GM23338 (cell line): ENCODE results near the gene KEAP1. TPM values are rescaled to one million over a fixed set of nuclear protein-coding genes. Genes with fewer than 3 reads are reported as not detected.

Source experiments
- ATAC-seq: fragments of 200-7000 bp; cut with Tn5 transposase; 3 replicates; pipeline ENCODE4 v1.9.1; 2020
- DNase-seq: peaks from one replicate; pipeline ENCODE4 v3.0.0-alpha.2; 2015; ENCODE audit warnings: low spot score
- H2AFZ ChIP-seq: fragments of 200-600 bp; sonication (generic); 2 replicates; pipeline ENCODE4 v1.8.0; 2016; ENCODE audit warnings: antibody characterized with exemption, mild to moderate bottlenecking, moderate library complexity
- H3F3A ChIP-seq: fragments of 200-600 bp; sonication (generic); replicated peaks from 2 replicates; pipeline ENCODE4 v1.8.0; 2017; ENCODE audit warnings: antibody characterized with exemption, mixed run types, low read depth
- H3K27ac ChIP-seq: fragments of 200-600 bp; sonication (generic); 2 replicates; pipeline ENCODE4 v1.6.1; 2016; ENCODE audit warnings: low read depth
- H3K27me3 ChIP-seq: fragments of 200-600 bp; sonication (generic); 2 replicates; pipeline ENCODE4 v1.8.0; 2016; ENCODE audit warnings: mild to moderate bottlenecking, mixed run types, moderate library complexity; ENCODE audit not compliant: insufficient read depth
- H3K36me3 ChIP-seq: fragments of 200-600 bp; sonication (generic); 2 replicates; pipeline ENCODE4 v1.8.0; 2016; ENCODE audit warnings: mild to moderate bottlenecking; ENCODE audit not compliant: insufficient read depth
- H3K4me1 ChIP-seq: fragments of 200-600 bp; sonication (generic); 2 replicates; pipeline ENCODE4 v1.8.0; 2016; ENCODE audit warnings: mild to moderate bottlenecking, moderate library complexity; ENCODE audit not compliant: insufficient read depth
- H3K4me2 ChIP-seq: fragments of 200-600 bp; sonication (generic); 2 replicates; pipeline ENCODE4 v1.7.1; 2017; ENCODE audit warnings: mixed run types
- H3K4me3 ChIP-seq: fragments of 200-600 bp; sonication (generic); 2 replicates; pipeline ENCODE4 v1.6.1; 2016; ENCODE audit warnings: mixed run types
- H3K79me2 ChIP-seq: fragments of 200-600 bp; sonication (generic); replicated peaks from 2 replicates; pipeline ENCODE4 v1.8.0; 2017; ENCODE audit warnings: mild to moderate bottlenecking; ENCODE audit not compliant: insufficient read depth
- H3K9me2 ChIP-seq: fragments of 200-600 bp; sonication (generic); 2 replicates; pipeline ENCODE4 v1.8.0; 2017; ENCODE audit not compliant: insufficient read depth
- H4K20me1 ChIP-seq: fragments of 200-600 bp; sonication (generic); replicated peaks from 2 replicates; pipeline ENCODE4 v1.8.0; 2017; ENCODE audit warnings: mild to moderate bottlenecking; ENCODE audit not compliant: insufficient read depth
- H3K27ac Mint-ChIP-seq: 2 replicates; pipeline ENCODE4 v1.8.0; 2020; ENCODE audit warnings: inconsistent platforms, mild to moderate bottlenecking, moderate library complexity, mixed read lengths
- H3K27me3 Mint-ChIP-seq: 3 replicates; pipeline ENCODE4 v1.8.0; 2022; ENCODE audit warnings: low read depth, mild to moderate bottlenecking, moderate library complexity, mixed read lengths, inconsistent platforms; ENCODE audit not compliant: insufficient read depth, poor library complexity
- H3K36me3 Mint-ChIP-seq: 3 replicates; pipeline ENCODE4 v1.8.0; 2021; ENCODE audit warnings: low read depth, mild to moderate bottlenecking, inconsistent platforms, moderate library complexity, mixed read lengths
- H3K4me1 Mint-ChIP-seq: 3 replicates; pipeline ENCODE4 v1.8.0; 2020; ENCODE audit warnings: mild to moderate bottlenecking, inconsistent platforms, mixed read lengths
- H3K4me3 Mint-ChIP-seq: 3 replicates; pipeline ENCODE4 v1.8.0; 2021; ENCODE audit warnings: moderate library complexity, mild to moderate bottlenecking, inconsistent platforms, mixed read lengths
- H3K9me3 Mint-ChIP-seq: 3 replicates; pipeline ENCODE4 v1.8.0; 2020; ENCODE audit warnings: moderate library complexity, mild to moderate bottlenecking, inconsistent platforms, mixed read lengths
- CREB1 ChIP-seq: fragments of 250-450 bp; sonication (Bioruptor Pico); IDR thresholded peaks from 2 replicates; pipeline ENCODE4 v1.5.0; 2020; ENCODE audit warnings: low read depth, mild to moderate bottlenecking, moderate library complexity
- CTCF ChIP-seq, 2 experiments: fragments of 200-600 bp in 1 of 2; sonication (generic) in 1 of 2; conservative IDR thresholded peaks; 2 replicates each; pipeline versions ENCODE4 v1.5.1 to v1.6.1; 2016 to 2017; ENCODE audit warnings: antibody characterized with exemption in 2 of 2, low read depth in 2 of 2, mild to moderate bottlenecking in 2 of 2, moderate library complexity in 1 of 2
- NANOG ChIP-seq: IDR thresholded peaks from 2 replicates; pipeline ENCODE4 v1.6.1; 2016; ENCODE audit warnings: antibody characterized with exemption, borderline replicate concordance
- POLR2AphosphoS5 ChIP-seq: IDR thresholded peaks from 2 replicates; pipeline ENCODE4 v1.6.1; 2016; ENCODE audit warnings: antibody characterized with exemption, low read depth
- ZNF462 ChIP-seq: fragments of 250-450 bp; sonication (Bioruptor Pico); IDR thresholded peaks from 2 replicates; pipeline ENCODE4 v1.5.0; 2020; ENCODE audit warnings: mild to moderate bottlenecking, moderate library complexity
- polyA plus RNA-seq: library from polyadenylated mRNA; unstranded; fragments of >200 nt; fragmentation: Nextera tagmentation; extraction: Ambion mirVana; gene quantifications from 2 replicates; pipeline ENCODE4 v1.2.1, GENCODE V29; 2016
- total RNA-seq: library from RNA; depleted of rRNA; stranded (reverse); fragments of >200 nt; shearing (Covaris generic); gene quantifications from 2 replicates; pipeline ENCODE4 v1.2.3, GENCODE V29; 2014

The KEAP1 gene
- total and polyA plus RNA-seq, 2 experiments from 2014 or later: 57.8 to 77.5 TPM

- TF ChIP-seq ZNF462 (CRISPR knock-in tag) (no peak), NANOG (no peak), POLR2AphosphoS5 (no peak)
Observed at GRCh38 chr19:10513223-10513622, 10.1 kb upstream of the KEAP1 start (continued).

- H3K4me3 Mint-ChIP-seq: no peak overlapping the region
- Histone ChIP-seq H3K9me2 (no peaks in the 10 kb centered on the region), H3K27ac (no peak overlapping the region), H2AFZ (no peak overlapping the region), H3K36me3 (no peaks in the 10 kb centered on the region), H4K20me1 (0 out of 2 replicates have a peak, but pooled peaks cover 7% of the 10 kb centered on the region), H3K4me1 (0 out of 2 replicates have a peak, but pooled peaks cover 4% of the 10 kb centered on the region), H3K79me2 (no peaks in the 10 kb centered on the region), H3K4me2 (peak overlapping the region; percentile 57), H3K4me3 (peak overlapping the region; percentile 35; the same call in 1 of the 2 replicates), H3K27me3 (peaks cover 35% of the 10 kb centered on the region), H3F3A (0 out of 2 replicates have a peak, but pooled peaks cover 17% of the 10 kb centered on the region)
- ATAC-seq: peak; percentile 18
- H3K36me3 Mint-ChIP-seq: no peaks in the 10 kb centered on the region; the same call in 2 of the 3 replicates
- H3K27ac Mint-ChIP-seq: no peak overlapping the region
- peak; percentile 72 to 85 for TF ChIP-seq CTCF (conservative IDR thresholded peaks at IDR 0.05; ENCODE audit: low read depth in 2 of 2)
- no peak for TF ChIP-seq CREB1 (CRISPR knock-in tag)
- DNase-seq: peak; percentile 86
- H3K4me1 Mint-ChIP-seq: peaks cover 3% of the 10 kb centered on the region; the same call in 2 of the 3 replicates
- peaks cover 38% of the 10 kb centered on the region for H3K27me3 Mint-ChIP-seq
- H3K9me3 Mint-ChIP-seq: no peaks in the 10 kb centered on the region
Observed at GRCh38 chr19:10510301-10510802, 7.2 kb upstream of the KEAP1 start.
